Measurements from ENCODE around the gene TXNL4B.
A peak's percentile ranks its signal among the peaks of the same experiment; 100 is the strongest.

TXNL4B gene

DNA sequence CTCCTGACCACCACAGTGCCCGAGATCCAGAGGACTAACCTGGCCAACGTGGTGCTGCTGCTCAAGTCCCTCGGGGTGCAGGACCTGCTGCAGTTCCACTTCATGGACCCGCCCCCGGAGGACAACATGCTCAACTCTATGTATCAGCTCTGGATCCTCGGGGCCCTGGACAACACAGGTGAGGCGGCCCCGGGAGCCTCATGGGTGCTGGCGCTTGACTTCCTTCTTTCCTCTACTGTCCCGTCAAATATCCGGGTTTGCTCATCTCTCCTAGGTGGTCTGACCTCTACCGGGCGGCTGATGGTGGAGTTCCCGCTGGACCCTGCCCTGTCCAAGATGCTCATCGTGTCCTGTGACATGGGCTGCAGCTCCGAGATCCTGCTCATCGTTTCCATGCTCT lies 14.0 kb upstream of the TXNL4B start:
- no peaks in the 10 kb centered on the region for H3K9me3 ChIP-seq
- no peaks in the 10 kb centered on the region for H3K27me3 ChIP-seq
- DNase-seq: no peak
- H3K4me3 ChIP-seq: no peak overlapping the region
- peaks cover 97 to 100% (median 100%) of the 10 kb centered on the region in 3 donors for H3K36me3 ChIP-seq
- TF ChIP-seq CTCF (IDR thresholded peaks at IDR 0.05): no peak
- H3K4me1 ChIP-seq: no peaks in the 10 kb centered on the region
- intact Hi-C loops (cut with DNase I; ENCODE audit: low total_unique reads): no loop called here
- H3K27ac ChIP-seq: no peak overlapping the region

DNA sequence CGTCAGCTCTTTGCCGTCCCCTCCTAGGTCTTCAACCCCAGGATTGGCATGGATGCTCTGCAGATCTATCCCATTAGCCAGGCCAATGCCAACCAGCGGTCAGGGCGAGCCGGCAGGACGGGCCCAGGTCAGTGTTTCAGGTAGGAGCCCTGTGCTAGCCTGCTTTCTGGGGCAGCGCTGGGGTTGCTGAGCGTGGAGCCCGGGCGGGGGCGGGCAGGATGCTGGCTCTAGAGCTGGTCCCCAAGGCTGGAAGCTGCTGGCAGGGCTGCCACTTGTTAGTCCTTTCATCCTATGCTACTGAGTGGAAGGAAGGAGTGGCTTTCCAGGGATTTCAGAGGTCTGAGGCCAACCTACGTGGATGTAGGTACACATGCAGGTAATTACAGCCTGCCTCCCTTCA lies 12.6 kb upstream of the TXNL4B start:
- Histone ChIP-seq H3K9me3 (no peaks in the 10 kb centered on the region), H3K4me1 (no peaks in the 10 kb centered on the region), H3K4me3 (no peak overlapping the region), H3K36me3 (peaks cover 98 to 100% (median 100%) of the 10 kb centered on the region in 3 donors), H3K27me3 (no peaks in the 10 kb centered on the region), H3K27ac (no peak overlapping the region)
- TF ChIP-seq CTCF (IDR thresholded peaks at IDR 0.05): no peak
- intact Hi-C loops (cut with DNase I; ENCODE audit: low total_unique reads): no loop called here
- DNase-seq: no peak

- intact Hi-C loops (cut with DNase I; ENCODE audit: low total_unique reads): no loop called here
- no peak for DNase-seq
- Histone ChIP-seq H3K4me3 (no peak overlapping the region), H3K9me3 (no peaks in the 10 kb centered on the region), H3K27ac (no peak overlapping the region), H3K4me1 (no peaks in the 10 kb centered on the region), H3K36me3 (peaks cover 100% of the 10 kb centered on the region in 3 donors), H3K27me3 (no peaks in the 10 kb centered on the region)
- TF ChIP-seq CTCF (IDR thresholded peaks at IDR 0.05): no peak
Measured at GRCh38 chr16:72104905-72105304, 11.5 kb upstream of the TXNL4B start.

DNA sequence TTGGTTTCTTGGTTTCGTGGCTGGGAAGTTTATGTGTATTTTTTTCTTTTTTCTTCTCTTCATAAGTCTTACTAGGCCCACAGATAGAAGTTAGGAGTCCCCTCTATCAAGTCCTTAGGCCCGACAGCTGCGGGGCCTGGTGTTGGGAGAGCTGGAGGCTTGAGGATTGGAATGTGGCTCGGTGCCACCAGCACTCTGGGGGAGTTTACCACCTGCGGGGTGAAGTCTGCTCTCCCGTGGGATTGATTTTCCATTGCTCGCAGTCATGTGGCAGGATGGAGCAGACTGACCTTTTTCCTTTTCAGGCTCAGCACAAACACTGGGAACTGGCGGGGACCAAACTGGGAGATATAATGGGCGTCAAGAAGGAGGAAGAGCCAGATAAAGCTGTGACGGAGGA lies 7.8 kb upstream of the TXNL4B start:
- H3K27me3 ChIP-seq: no peaks in the 10 kb centered on the region
- intact Hi-C loops (cut with DNase I; ENCODE audit: low total_unique reads): no loop called here
- no peak for DNase-seq
- no peaks in the 10 kb centered on the region for H3K9me3 ChIP-seq
- no peak for TF ChIP-seq CTCF (IDR thresholded peaks at IDR 0.05)
- H3K4me1 ChIP-seq: no peaks in the 10 kb centered on the region
- peaks cover 93 to 100% (median 100%) of the 10 kb centered on the region in 3 donors for H3K36me3 ChIP-seq
- H3K4me3 ChIP-seq: no peak overlapping the region
- no peak overlapping the region for H3K27ac ChIP-seq

DNA sequence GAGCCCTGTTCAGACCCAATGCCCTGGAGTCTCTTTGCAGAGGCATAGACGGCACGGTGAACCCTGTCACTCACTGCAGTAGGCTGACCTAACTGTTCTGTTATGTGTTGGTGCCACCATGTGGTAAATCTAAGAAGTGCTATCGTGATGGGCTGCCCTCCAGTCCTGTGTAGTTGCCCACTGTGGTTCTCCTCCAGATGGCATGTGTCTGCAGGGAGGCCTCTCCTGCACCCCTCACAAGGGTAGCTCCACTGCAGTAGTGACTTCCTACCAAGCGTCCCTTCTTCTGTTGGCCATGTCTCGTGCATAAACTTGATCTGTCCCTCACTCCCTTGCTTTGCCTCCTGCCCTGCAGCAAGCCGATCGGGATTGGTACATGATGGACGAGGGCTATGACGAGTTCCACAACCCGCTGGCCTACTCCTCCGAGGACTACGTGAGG lies 6.0 kb upstream of the TXNL4B start:
- Histone ChIP-seq H3K36me3 (peaks cover 77 to 85% (median 85%) of the 10 kb centered on the region in 3 donors), H3K27ac (no peak overlapping the region), H3K27me3 (no peaks in the 10 kb centered on the region), H3K9me3 (no peaks in the 10 kb centered on the region), H3K4me3 (no peak overlapping the region), H3K4me1 (peaks cover 0 to 18% (median 10%) of the 10 kb centered on the region in 4 donors)
- no peak for DNase-seq
- intact Hi-C loops (cut with DNase I; ENCODE audit: low total_unique reads): loop anchor here (5.0 kb wide), 1 partner anchor 87 kb away; no protein-coding TSS in a partner anchor
- TF ChIP-seq CTCF (IDR thresholded peaks at IDR 0.05): peak; percentile 41 to 56

- no peaks in the 10 kb centered on the region for H3K27me3 ChIP-seq
- H3K4me1 ChIP-seq: peaks cover 0 to 21% (median 12%) of the 10 kb centered on the region in 4 donors
- no peak for DNase-seq
- H3K36me3 ChIP-seq: peaks cover 73 to 81% (median 80%) of the 10 kb centered on the region in 3 donors
- H3K9me3 ChIP-seq: no peaks in the 10 kb centered on the region
- intact Hi-C loops (cut with DNase I; ENCODE audit: low total_unique reads): loop anchor here (5.0 kb wide), 1 partner anchor 87 kb away; no protein-coding TSS in a partner anchor
- no peak overlapping the region for H3K4me3 ChIP-seq
- H3K27ac ChIP-seq: no peak overlapping the region
- TF ChIP-seq CTCF (IDR thresholded peaks at IDR 0.05): no peak
Measured at GRCh38 chr16:72098936-72099335, 5.5 kb upstream of the TXNL4B start.
